GM19328 (cell line): Measurements from ENCODE around the gene PSAPL1.

ENCODE experiments used
- ATAC-seq: cut with Tn5 transposase; IDR thresholded peaks from one replicate; pipeline ENCODE4 v1.9.1; 2021; ENCODE audit warnings: mild to moderate bottlenecking, moderate library complexity; ENCODE audit not compliant: unreplicated experiment

The PSAPL1 gene

DNA sequence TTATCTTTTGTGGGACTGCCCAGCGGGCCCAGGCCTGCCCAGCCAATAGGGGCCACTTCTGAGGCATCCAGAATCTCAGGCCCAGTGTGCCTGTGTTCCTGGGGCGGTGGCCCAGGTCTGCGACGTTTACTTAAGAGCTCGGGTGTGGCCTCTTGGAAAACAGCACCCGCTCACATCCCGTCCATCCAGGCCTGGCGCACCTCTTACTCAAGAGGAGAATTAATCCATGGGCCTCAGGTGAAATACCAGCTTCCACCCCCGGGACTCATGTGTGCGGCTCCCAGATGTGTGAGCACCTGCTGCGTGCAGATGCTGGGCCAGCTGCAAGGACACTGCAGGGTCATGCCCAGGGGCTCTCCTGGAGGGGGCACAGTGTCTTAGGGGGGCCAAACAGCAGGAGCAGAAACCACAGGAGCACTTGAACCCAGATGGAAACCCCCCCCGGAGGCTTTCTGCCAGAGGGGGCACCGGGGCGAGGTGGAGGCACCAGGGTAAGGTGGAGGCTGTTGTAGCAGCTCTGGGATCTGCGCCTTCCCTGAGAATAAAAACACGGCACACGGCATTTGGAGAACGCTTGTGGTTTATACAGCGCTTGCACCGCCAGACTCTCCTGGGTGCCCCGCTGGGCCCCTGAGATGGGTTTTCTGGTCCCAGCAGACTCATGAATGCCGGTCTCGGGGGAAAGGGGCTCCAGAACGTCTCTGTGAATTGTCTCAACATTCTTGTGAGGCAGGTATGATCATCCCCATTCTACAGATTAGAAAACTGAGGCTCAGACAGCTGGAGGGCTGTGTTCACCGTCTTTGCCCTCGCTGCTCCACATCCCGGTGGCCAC is 2.8 kb downstream of the PSAPL1 start:
- no peak for ATAC-seq

DNA sequence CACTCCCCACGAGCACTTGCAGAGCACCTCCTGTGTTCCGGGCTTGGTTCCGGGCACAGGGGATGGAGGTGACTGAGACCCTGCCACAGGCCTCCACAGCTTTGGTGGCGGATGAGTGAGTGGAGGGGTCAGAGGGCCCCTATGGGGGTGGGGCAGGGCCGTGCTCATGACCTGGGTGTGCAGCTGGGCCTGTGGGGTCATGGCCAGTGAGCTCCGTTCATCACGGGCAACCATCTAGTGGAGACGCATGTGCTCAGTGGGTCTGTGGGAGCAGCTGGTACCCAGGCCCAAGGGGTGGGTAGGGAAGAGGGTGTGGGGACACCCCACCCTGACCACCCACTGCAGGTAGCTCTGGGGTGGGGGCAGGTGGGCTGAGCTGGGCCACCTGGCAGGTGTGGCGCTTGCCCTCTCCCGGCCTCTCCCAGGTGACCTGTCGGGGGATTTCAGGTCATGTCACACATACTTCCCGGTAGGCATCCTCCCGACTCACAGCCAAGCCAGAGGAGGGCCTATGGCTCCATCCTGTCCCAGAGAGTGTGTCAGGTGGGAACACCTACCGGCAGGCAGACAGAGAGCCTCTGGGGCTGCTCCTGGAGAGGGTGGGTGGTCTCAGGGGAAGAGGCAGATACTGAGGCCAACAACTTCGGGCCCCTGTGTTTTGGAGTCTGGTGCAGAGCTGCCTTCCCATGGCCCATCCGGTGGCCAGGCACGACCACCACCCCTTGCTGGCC is 3.6 kb downstream of the PSAPL1 start:
- ATAC-seq: no peak

DNA sequence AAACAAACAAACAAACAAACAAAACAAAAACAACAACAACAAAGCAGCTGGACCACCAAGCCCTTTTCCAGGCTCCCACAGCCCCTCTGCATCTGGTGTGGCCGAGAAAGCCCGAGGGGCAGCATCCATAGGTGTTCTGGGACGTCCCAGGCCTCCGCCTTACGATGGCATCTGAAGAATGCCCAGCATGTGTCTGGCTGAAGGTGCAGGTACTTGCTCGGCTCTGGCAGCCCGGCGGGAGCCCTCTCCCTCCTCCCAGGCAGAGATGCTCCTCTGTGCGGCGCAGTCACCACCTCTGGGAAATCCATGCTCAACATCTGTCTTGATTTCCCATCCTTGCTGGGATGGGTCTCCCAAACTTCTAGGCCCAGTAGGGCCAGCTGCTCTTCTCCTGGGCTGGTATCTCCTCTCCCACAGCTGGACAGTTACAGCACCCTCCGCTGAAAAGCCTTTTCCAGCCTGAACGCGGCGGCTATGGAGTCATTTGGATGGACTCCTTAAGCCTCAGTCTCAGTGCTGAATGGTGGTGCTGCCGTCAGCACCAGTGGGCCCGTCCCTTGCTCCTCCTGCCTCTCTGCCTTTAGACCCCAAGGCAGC is 4.3 kb downstream of the PSAPL1 start:
- ATAC-seq: no peak

DNA sequence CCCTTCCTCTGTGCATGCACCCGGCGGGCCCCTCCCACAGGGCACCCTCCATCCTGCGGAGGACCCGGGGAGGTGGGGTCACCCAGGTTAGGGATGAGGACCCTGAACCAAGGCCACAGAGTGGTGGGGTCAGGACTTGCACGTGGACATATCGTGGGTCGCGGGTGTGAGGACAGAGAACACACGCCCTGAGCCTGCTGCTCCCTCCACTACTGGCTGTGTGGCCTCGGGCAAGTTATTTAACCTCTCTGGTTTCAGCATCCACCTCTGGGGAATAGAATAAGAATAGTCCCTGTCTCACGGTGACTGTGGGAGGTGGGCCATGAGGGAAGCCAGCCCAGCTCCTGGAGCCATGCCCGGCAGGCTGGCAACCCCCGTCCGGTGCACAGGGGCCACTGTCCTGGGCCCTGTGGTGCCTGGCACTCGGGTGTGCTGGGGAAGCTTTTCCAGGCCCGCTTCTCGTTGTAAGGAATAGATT is 5.1 kb downstream of the PSAPL1 start:
- no peak for ATAC-seq

DNA sequence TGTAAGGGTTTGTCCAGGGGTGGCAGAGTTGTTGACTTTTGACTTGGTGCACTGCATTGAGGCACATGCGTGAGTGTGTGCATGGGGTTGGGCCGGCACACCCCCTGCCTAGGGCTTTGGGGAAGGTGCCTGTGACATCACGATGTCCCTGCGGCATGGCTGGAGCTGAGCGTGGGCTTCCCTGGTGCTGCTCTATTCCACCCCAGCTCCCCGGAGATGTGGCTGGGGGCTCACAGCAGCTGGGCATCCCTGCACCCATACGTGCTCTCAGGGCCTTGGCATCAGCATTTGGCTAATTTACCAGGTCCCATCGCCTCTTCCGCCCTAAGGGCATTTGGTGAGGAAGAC is 5.7 kb downstream of the PSAPL1 start:
- ATAC-seq: no peak

DNA sequence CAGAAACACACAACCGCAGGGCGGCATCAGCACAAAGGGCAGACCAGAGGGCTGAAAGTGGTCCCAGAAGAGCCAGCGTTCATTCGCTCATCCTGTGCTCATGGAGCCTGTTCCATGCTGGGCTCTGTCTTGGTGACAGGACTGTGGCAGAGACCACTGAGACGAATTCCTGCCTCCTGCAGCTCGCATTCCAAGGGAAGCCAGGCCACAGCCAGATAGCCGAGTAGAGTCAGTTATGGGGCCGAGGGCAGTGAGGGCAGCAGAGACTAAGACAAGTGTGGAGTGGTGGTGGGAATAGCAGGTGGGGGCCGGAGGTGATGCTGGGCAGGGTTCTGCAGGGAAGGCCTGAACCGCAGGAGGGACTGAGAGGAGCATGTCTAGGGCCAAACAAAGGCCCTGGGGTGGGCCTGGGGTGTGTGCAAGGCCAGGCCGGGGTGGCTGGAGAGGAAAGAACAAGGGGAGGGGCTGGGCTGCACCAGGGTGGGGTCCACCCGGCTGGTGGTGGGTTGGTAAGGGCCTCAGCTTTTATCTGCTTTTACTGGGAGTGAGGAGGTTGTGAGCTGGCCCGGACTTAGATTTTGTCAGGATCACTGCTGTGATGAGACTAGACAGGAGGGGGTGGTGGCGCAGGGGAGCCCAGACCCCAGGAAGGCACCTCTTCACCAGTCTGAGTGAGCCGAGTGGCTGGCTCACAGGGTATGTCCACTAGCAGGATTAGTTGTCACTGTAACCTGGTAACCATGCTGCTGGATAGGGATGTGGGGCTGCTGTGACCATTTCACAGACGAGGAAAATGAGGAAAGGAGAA is 6.3 kb downstream of the PSAPL1 start:
- no peak for ATAC-seq

DNA sequence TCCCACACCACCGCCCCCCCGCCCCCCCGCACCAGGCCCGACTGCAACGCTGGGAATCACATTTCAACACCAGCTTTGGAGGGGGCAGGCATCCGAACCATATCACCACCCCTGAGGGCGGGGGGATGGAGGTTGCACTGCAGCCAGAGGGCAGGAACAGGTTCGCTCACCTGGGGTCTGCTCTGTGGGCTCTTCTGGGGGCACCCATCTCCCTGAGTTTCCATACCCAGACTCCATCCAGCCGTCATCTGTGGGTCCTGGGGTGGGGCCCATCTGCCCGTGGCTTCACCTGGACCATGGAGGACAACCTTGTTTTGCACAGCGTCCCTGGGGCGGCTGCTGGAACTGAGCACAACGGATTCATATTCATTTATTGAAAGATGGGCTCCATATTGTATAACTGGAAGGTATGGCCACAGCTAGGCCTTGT is 6.9 kb downstream of the PSAPL1 start:
- no peak for ATAC-seq

DNA sequence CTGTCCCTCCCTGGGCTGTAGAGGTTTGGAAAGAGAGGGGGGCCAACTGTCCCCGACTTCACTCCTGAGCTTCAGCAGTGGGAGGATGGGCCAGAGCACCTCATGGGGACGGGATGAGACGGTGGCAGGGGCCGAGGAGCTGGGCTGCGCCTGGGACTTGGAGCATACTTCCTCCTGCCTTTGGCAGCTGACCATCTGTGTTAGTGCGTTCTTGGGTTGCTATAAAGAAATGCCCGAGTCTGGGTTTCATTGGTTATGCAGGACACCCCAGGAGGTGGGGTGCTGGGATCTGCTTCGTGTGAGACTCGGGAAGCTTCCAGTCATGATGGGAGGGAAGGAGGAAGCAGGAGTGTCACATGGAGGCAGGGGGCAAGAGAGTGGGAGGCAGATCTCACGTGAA is 7.4 kb downstream of the PSAPL1 start:
- ATAC-seq: no peak

DNA sequence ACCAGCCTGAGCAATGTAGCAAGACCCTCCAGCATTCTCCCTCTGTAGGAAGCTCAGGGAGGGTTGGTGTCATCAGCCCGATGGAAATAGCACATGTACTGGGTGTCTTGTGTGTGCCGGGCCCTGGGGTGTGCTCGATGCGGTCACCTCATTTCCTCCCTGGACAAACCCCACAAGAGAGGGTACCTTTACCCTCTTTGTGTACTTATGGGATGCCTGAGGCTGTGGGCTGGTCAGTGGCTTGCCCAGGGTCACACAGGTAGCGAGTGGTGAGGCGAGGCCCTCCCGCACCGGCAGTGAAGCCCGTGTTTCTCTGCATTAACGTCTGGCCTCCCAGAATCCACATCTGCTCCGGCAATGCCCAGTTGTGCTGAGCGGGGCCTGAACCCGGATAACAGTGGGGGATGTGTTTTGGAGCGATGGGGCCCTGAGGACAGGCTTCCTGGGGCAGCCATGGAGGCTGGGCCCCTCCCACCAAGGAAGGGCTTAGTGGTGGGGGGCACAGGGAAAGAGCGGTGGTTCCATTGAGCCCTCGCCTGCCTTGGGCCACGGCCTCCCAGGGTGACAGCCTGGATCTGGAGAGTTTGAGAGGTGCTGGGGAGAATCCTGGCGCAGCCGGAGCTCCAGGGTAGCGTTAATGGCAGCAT is 8.1 kb downstream of the PSAPL1 start:
- ATAC-seq: no peak

DNA sequence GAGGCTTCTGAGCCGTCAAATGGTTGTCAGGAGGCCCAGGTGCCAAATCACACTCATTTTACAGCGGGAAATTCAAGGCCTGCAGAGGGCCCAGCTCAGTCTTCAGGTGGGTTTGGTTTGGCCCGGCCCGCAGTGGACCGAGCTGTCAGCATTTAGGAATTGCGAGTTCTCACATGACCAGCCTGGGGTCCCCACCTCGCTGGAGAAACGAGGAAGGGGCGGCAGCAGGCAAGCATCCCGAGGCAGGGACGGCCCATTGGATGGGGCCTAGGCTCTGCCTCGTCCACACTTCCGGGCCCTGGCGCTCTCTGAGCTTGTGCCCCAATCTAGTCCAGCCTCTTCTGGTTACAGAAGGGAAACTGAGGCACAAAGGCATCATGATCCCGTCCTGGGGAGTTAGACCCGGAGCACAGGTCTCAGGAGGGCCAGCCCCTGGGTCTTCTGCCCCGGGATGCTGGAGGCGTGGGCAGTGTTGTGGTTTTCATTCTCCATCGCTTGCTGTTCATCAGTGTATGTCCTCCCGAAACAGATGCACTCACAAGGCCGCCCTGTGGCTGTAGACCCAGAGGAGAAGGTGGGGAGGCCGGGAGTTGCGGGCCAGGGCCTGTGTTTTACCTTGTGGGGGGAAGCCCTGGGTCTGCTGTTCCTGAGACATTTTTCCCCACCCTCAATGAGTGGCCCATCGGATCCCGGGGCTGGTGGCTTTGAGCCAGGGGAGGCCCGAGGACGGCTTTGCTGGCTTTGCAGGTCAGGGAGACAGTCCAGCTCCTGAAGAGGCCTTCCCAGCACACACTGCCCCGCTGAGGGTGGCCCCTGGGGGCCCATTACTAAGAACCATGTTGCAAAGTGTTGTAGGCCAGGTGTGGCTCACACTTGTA is 8.9 kb downstream of the PSAPL1 start:
- no peak for ATAC-seq

DNA sequence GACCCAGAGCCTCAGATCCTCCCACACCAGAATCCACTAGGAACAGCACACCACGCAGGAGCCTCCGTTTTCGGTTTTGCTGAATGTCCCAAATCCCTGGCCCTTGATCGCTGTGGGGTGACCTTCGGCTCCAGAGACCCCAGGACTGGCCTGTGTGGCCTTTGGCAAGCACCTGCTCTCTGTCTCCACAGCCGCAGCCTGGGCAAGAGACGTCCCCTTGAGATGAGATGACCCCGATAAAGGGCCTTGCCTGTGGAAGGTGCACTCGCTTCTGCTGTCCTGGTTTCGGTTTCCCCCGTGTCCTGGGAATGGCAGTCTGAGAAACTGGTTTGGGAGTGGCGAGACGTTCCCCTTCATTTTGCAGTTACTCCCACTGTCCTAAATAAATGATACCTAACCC is 9.6 kb downstream of the PSAPL1 start:
- ATAC-seq: no peak

DNA sequence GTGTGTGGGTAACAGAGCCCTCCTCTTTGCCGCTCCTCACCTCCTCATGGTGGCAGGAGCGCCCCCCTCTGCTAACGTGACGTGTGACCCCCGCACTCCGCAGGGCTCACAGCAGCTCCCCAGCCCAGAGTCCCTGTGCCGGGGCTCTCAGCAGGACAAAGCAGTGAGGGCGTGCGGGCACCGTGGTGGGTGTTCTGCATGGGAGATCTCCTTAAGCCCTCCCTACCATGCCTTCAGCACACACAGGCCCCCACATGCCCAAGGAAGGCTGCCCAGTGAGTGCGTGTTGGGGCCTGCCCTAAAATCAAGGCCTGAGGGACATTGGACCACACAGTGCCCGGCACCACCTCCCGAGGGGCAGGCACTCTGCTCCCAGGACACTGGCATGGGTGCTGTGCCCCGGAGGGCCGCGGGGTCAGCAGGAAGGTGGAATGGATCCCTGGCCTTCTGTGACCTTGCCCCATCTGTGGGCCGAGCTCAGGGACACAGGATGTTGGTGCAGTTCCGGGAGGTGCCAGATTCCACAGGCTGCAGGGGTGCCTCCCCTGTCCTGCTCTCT is 10.1 kb downstream of the PSAPL1 start:
- ATAC-seq: no peak

DNA sequence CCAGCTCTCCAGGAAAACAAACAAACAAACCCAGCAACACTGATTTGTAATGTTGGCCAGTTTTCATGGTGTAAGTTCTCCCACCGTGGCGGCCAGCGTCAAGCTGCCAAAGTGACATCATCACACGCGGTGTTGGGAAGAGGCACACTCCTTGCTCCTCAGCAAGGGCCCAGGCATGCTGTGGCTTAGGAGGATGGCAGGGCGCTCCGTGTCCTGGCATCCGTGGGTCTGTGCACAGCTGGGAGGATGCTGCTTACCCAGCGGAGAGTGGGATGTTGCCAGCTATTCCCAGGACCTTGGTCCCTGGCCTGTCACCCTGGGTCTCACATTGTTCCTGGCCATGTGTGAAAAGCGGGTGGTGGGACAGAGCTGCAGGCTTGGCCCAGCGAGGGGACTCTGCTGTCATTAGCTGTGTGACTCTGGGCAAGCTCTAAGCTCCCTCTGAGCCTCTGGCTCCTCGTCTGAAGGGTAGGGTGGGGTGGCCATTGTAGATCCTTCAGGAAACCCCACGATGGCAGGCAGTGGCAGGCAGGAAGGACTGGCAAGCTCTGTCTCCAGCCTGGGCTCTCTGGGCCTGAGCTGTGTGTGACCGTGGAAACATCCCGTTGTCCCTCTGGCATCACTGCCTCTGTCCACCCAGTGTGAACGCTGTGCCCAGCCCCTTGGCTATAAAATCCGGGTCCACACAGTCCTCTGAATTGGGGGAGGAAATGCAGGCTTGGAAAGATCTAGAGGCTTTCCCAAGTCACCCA is 10.8 kb downstream of the PSAPL1 start:
- ATAC-seq: no peak

DNA sequence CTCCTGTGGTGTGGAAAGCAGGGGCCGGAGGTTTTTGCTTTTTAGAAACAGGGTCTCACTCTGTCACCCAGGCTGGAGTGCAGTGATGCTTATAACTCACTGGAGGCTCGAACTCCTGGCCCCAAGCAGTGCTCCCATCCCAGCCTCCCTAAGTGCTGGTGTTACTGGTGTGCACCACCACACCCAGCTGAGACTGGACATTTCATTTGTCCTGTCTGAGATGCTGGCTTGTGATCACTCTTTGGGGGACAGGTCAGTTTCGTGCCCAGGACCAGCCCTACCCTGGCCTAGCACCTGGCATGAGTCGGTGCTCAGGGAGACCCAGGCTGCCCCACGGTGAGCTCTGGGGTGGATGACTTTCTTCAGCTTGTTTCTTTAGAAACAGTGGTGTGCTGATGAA is 11.3 kb downstream of the PSAPL1 start:
- ATAC-seq: no peak

DNA sequence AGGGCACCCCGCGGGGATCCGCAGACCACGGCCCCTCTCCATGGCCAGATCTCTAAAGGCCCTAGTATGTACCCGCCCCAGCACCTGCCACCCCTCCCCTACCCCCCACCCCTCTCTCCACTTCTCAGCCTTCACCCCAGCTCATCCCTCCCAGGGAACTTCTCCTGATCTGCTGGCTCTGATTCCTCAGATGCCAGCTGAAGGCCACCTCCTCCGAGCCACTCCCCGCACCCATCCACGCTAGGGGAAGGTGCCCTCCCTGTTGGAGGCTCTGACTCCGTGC is 11.9 kb downstream of the PSAPL1 start:
- ATAC-seq: no peak

DNA sequence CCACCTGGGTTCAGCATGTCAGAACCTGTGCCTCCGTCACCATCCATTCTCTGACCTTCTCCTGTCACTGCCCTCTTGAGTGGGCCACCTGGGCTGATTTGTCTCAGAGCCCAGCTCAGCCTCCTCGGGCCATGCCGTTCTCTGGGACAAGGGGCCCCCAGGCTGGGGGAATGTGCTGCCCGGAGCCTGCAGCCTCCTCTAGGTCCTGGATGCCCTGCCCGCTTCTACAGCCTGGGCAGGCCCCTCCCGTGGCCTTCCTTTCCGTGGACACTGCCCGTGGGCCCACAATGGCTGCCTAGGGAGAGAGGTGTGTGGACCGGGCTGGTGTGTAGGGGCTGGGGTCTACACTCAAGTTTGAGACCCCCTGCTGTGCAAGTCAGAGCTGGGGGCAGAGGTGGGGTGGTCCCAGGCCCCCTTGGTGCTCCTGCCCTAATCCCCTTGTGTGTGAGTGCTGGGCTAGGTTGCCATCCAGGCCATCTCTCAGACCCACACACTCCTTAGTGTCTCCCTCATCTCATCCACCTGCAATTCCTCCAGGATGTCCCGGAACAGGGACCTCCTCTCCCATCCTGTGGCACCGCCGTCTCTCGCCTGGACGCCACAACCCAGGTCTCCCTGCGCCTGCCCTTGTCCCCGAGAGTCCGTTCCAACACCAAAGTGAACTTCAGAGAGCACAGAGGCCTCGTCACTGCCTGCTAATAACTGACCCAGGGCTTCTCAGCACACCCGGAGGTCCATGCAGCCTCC is 12.4 kb downstream of the PSAPL1 start:
- no peak for ATAC-seq

DNA sequence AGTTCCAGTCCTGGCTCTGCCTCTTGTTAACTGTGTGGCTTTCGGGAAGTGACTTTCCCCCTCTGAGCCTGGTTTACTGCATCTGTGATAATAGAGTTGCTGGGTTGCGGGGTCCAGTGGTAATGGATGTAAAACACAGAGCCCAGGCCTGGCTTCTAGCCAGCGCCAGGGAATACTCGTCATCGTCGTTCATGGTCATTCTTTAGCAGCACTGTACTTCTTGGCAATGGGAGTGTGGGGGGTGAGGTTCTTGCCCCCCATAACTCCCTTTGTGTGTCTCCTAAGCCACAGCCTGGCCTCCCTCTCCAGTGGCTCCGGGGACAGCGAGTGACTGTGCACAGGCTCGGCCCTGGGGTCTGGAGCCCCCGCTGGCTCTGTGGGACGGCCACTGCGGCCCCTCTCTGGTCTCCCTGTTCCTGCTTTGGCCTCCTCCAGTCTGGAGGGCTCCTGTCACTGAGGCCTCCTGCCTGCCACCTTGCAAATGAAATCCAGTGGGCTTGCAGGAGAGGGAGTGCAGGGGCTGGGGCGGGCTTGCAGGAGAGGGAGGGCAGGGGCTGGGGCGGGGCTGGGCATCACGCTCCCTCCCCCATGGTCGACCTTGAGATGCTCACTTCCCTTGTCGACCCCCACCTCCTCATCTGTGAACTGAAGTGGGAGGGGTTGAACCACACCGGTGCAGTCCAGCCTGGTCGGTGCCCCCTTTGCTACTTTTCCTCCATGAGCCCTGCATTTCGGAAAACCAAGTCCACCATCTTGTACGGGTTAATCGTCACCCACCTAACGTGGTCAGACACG is 13.2 kb downstream of the PSAPL1 start:
- ATAC-seq: no peak
